SK-N-SH (cell line): Measurements from ENCODE around the gene YAP1. TPM values are rescaled to one million over a fixed set of nuclear protein-coding genes. Genes with fewer than 3 reads are reported as not detected.

Experiments used
- CTCF ChIA-PET: fragments of 300-600, 350-600 bp; formaldehyde crosslinking; extraction: SDS; loops from one replicate; lab custom pipeline; 2021; lab: Yijun Ruan, JAX
- POLR2A ChIA-PET: fragments of 350-600 bp; sonication (Branson Sonifier 250); formaldehyde crosslinking; extraction: SDS; loops from one replicate; lab custom pipeline; 2020; ENCODE audit warnings: antibody characterized with exemption, inconsistent platforms; lab: Yijun Ruan, JAX
- DNase-seq: peaks from one replicate; pipeline ENCODE4 v3.0.0; 2012
- H2AFZ ChIP-seq: fragments of 200-600 bp; sonication (generic); 2 replicates; pipeline ENCODE4 v1.8.1; 2016; ENCODE audit warnings: antibody characterized with exemption, mild to moderate bottlenecking, low read depth
- H3F3A ChIP-seq: fragments of 200-600 bp; sonication (generic); replicated peaks from 2 replicates; pipeline ENCODE3; 2016; ENCODE audit warnings: antibody characterized with exemption, mild to moderate bottlenecking; ENCODE audit not compliant: insufficient read depth
- H3K27ac ChIP-seq, 2 experiments: fragments of 200-500 bp in 1 of 2; fragments of 200-600 bp in 1 of 2; sonication (Bioruptor generic) in 1 of 2; sonication (generic), shearing (Covaris generic) in 1 of 2; 2 replicates each; pipeline versions ENCODE4 v1.5.1 to v1.6.1; 2014 to 2016; ENCODE audit warnings: low read depth in 2 of 2, inconsistent platforms in 1 of 2, low read length in 1 of 2, mild to moderate bottlenecking in 1 of 2, mixed read lengths in 1 of 2
- H3K27me3 ChIP-seq: fragments of 200-600 bp; sonication (generic), shearing (Covaris generic); 2 replicates; pipeline ENCODE4 v1.6.1; 2016; ENCODE audit warnings: mixed run types; ENCODE audit not compliant: insufficient read depth
- H3K36me3 ChIP-seq, 2 experiments: fragments of 200-500 bp in 1 of 2; fragments of 200-600 bp in 1 of 2; sonication (Bioruptor generic) in 1 of 2; sonication (generic) in 1 of 2; replicated peaks in 1 of 2; 2 replicates each; pipeline versions ENCODE3 to v1.5.1; 2014 to 2016; ENCODE audit warnings: low read length in 1 of 2, mild to moderate bottlenecking in 1 of 2; ENCODE audit not compliant: insufficient read depth in 2 of 2, control insufficient read depth in 1 of 2
- H3K4me1 ChIP-seq, 2 experiments: fragments of 200-500 bp in 1 of 2; fragments of 200-600 bp in 1 of 2; sonication (Bioruptor generic) in 1 of 2; sonication (generic), shearing (Covaris generic) in 1 of 2; 2 replicates each; pipeline versions ENCODE4 v1.5.1 to v1.6.1; 2014 to 2016; ENCODE audit warnings: low read depth in 1 of 2, low read length in 1 of 2, mixed run types in 1 of 2; ENCODE audit not compliant: insufficient read depth in 2 of 2, control insufficient read depth in 1 of 2
- H3K4me2 ChIP-seq: fragments of 200-600 bp; sonication (generic), shearing (Covaris generic); 2 replicates; pipeline ENCODE4 v1.6.1; 2017; ENCODE audit warnings: mixed run types
- H3K4me3 ChIP-seq, 2 experiments: fragments of 200-500 bp in 1 of 2; fragments of 200-600 bp in 1 of 2; sonication (Bioruptor generic) in 1 of 2; sonication (generic), shearing (Covaris generic) in 1 of 2; 2 replicates each; pipeline versions ENCODE4 v1.5.1 to v1.8.1; 2014 to 2016; ENCODE audit warnings: low read depth in 2 of 2, inconsistent platforms in 1 of 2, low read length in 1 of 2, mild to moderate bottlenecking in 1 of 2, mixed read lengths in 1 of 2, moderate library complexity in 1 of 2
- H3K79me2 ChIP-seq: fragments of 200-600 bp; sonication (generic); 2 replicates; pipeline ENCODE4 v1.8.1; 2017; ENCODE audit warnings: mild to moderate bottlenecking; ENCODE audit not compliant: insufficient read depth
- H3K9ac ChIP-seq: fragments of 200-600 bp; sonication (generic); 2 replicates; pipeline ENCODE4 v1.6.1; 2017; ENCODE audit warnings: mixed run types
- H3K9me2 ChIP-seq: fragments of 200-600 bp; sonication (generic); 2 replicates; pipeline ENCODE4 v1.6.1; 2017; ENCODE audit warnings: mixed run types
- H3K9me3 ChIP-seq: fragments of 200-600 bp; sonication (generic); 2 replicates; pipeline ENCODE4 v1.6.1; 2017; ENCODE audit warnings: mixed run types, mild to moderate bottlenecking, moderate library complexity
- H4K20me1 ChIP-seq: fragments of 200-600 bp; sonication (generic); 2 replicates; pipeline ENCODE4 v1.6.1; 2017; ENCODE audit warnings: mild to moderate bottlenecking, mixed run types; ENCODE audit not compliant: insufficient read depth
- EP300 ChIP-seq, 2 experiments: IDR thresholded peaks; 2 replicates each; pipeline versions ENCODE4 v1.4.0 to v1.6.1; 2012; ENCODE audit warnings: borderline replicate concordance in 1 of 2, low read depth in 1 of 2, low read length in 1 of 2
- FOSL2 ChIP-seq: IDR thresholded peaks from 2 replicates; pipeline ENCODE4 v1.4.0; 2012; ENCODE audit warnings: low read depth, mild to moderate bottlenecking, moderate library complexity, borderline replicate concordance
- FOXJ3 ChIP-seq: sonication (generic); formaldehyde crosslinking; IDR thresholded peaks from 2 replicates; pipeline ENCODE4 v1.5.1; 2020; ENCODE audit warnings: mild to moderate bottlenecking, missing genetic modification reagents
- FOXM1 ChIP-seq: IDR thresholded peaks from 2 replicates; pipeline ENCODE4 v1.4.0; 2012; ENCODE audit warnings: low read depth, mild to moderate bottlenecking
- GABPA ChIP-seq: IDR thresholded peaks from 2 replicates; pipeline ENCODE4 v1.4.0; 2012; ENCODE audit warnings: low read depth, mild to moderate bottlenecking
- MEF2A ChIP-seq: IDR thresholded peaks from 2 replicates; pipeline ENCODE4 v1.4.0; 2012; ENCODE audit warnings: low read depth, borderline replicate concordance
- NFIC ChIP-seq: IDR thresholded peaks from 2 replicates; pipeline ENCODE4 v1.4.0; 2012; ENCODE audit warnings: borderline replicate concordance
- NRF1 ChIP-seq: IDR thresholded peaks from 2 replicates; pipeline ENCODE4 v1.6.1; 2012; ENCODE audit warnings: low read depth, mild to moderate bottlenecking, low read length
- RXRA ChIP-seq: IDR thresholded peaks from 2 replicates; pipeline ENCODE4 v1.4.0; 2012; ENCODE audit warnings: low read depth, mild to moderate bottlenecking, borderline replicate concordance
- SMC3 ChIP-seq: IDR thresholded peaks from 2 replicates; pipeline ENCODE4 v1.6.1; 2012; ENCODE audit warnings: low read depth, low read length, improper control_type of control experiment
- TAF1 ChIP-seq: IDR thresholded peaks from 2 replicates; pipeline ENCODE4 v1.6.1; 2012; ENCODE audit warnings: low read depth, mild to moderate bottlenecking, low read length, moderate library complexity, borderline replicate concordance
- YY1 ChIP-seq: IDR thresholded peaks from 2 replicates; pipeline ENCODE4 v1.4.0; 2012; ENCODE audit warnings: low read depth, mild to moderate bottlenecking
- WGBS: methylation state at CpG from one replicate; pipeline ENCODE4 v1.1.6; 2017; ENCODE audit warnings: low lambda C conversion rate; 5-methylcytosine and 5-hydroxymethylcytosine counted together
- polyA plus RNA-seq, 3 experiments: library from polyadenylated mRNA; depleted of rRNA; stranded (reverse); fragments of >200 nt; gene quantifications; 2 replicates each; pipeline ENCODE4 v1.2.3, GENCODE V29; 2012
- TF ChIP-seq, protein P1 (sequence below): fragments of 150-350 bp; IDR thresholded peaks from 2 replicates; pipeline ENCODE4 v1.6.1; 2017; ENCODE audit warnings: antibody characterized with exemption, low read length, low read depth, borderline replicate concordance
- TF ChIP-seq, protein P2 (sequence below): IDR thresholded peaks from 2 replicates; pipeline ENCODE4; 2012
- TF ChIP-seq, protein P3 (sequence below): IDR thresholded peaks from 2 replicates; pipeline ENCODE4 v1.4.0; 2012; ENCODE audit warnings: low read depth, borderline replicate concordance

Gene YAP1
- polyA plus RNA-seq, 1 of the 3 experiments (the other 2 are of a cell fraction): 53.2 TPM

DNA sequence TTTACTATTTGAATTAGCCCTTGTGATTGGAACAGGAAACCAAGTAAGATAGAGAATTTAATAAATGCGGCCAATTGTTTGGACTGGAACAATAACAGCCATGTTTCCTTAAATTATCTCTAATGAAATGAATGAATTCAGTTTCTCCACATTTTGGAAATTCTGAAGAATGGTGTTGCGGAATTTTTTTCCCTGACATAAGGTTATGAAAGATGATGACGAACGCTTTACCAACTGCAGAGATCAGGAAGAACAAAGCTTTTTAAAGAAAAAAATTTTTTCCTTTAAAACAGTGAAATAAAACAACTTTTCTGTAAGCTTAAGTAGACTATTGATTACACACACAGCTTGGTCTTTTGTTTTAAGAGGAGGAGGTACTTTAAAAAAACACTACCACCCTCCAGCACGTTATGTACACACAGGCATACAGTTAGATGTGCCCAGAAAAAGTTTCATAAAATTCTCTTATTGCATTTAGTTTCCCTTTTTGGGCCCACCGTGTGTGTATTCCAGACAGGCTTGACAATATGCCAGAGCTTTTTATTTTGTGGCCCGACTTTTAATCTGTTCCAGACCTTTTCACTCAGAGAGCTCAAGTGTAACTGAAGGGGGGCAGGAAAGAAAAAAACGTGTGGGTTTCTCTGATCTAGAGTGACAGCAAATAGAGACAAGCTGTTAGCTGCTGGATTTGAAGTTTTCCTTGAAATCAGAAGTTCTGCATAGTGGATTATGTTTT, 77.3 kb downstream of the YAP1 start (continued):
- TF ChIP-seq, protein P1, sequence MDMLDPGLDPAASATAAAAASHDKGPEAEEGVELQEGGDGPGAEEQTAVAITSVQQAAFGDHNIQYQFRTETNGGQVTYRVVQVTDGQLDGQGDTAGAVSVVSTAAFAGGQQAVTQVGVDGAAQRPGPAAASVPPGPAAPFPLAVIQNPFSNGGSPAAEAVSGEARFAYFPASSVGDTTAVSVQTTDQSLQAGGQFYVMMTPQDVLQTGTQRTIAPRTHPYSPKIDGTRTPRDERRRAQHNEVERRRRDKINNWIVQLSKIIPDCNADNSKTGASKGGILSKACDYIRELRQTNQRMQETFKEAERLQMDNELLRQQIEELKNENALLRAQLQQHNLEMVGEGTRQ: no peak
- TF ChIP-seq FOXJ3 (CRISPR knock-in tag): no peak
- TF ChIP-seq SMC3: no peak
- no peak for TF ChIP-seq FOXM1
- TF ChIP-seq FOSL2: no peak
- TF ChIP-seq, protein P2, sequence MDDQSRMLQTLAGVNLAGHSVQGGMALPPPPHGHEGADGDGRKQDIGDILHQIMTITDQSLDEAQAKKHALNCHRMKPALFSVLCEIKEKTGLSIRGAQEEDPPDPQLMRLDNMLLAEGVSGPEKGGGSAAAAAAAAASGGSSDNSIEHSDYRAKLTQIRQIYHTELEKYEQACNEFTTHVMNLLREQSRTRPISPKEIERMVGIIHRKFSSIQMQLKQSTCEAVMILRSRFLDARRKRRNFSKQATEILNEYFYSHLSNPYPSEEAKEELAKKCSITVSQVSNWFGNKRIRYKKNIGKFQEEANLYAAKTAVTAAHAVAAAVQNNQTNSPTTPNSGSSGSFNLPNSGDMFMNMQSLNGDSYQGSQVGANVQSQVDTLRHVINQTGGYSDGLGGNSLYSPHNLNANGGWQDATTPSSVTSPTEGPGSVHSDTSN: peak; percentile 60
- peak; percentile 54; the same call in 1 of the 2 replicates for TF ChIP-seq NFIC
- no peak for TF ChIP-seq NRF1
- TF ChIP-seq EP300 (IDR thresholded peaks at IDR 0.05; ENCODE audit: borderline replicate concordance in 1 of 2, low read depth in 1 of 2, low read length in 1 of 2): peak in 1 of 2 experiments; percentile 49; a peak in 1 of 4 replicates
- no peak for TF ChIP-seq MEF2A
- no peak; the same call in 1 of the 2 replicates for TF ChIP-seq GABPA

GRCh38 chr11:102188488-102188887, 78.2 kb downstream of the YAP1 start:
- POLR2A ChIA-PET: no interaction called here
- H3K27ac ChIP-seq: peak overlapping the region in 1 of 2 experiments; percentile 54; a peak in 2 of 4 replicates
- WGBS: 70% methylated on average over 5 of the region's 5 CpGs

More at GRCh38 chr11:102188488-102188887, 78.2 kb downstream of the YAP1 start:
- CTCF ChIA-PET: interaction anchor here (0.7 to 1.2 kb wide), 3 partner anchors 28 to 1636 kb away, joined by 3 read pairs; no protein-coding TSS in a partner anchor
- H3F3A ChIP-seq: peaks cover 8% of the 10 kb centered on the region
- no peaks in the 10 kb centered on the region for H3K9me2 ChIP-seq
- no peak overlapping the region for H3K4me3 ChIP-seq
- H2AFZ ChIP-seq: no peak overlapping the region
- H3K79me2 ChIP-seq: peaks cover 68% of the 10 kb centered on the region
- peaks cover 4% of the 10 kb centered on the region; the same call in 1 of the 2 replicates for H4K20me1 ChIP-seq
- TF ChIP-seq RXRA (no peak), NFIC (no peak), YY1 (no peak), TAF1 (no peak)
- TF ChIP-seq, protein P3, sequence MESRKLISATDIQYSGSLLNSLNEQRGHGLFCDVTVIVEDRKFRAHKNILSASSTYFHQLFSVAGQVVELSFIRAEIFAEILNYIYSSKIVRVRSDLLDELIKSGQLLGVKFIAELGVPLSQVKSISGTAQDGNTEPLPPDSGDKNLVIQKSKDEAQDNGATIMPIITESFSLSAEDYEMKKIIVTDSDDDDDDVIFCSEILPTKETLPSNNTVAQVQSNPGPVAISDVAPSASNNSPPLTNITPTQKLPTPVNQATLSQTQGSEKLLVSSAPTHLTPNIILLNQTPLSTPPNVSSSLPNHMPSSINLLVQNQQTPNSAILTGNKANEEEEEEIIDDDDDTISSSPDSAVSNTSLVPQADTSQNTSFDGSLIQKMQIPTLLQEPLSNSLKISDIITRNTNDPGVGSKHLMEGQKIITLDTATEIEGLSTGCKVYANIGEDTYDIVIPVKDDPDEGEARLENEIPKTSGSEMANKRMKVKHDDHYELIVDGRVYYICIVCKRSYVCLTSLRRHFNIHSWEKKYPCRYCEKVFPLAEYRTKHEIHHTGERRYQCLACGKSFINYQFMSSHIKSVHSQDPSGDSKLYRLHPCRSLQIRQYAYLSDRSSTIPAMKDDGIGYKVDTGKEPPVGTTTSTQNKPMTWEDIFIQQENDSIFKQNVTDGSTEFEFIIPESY: no peak
- no peaks in the 10 kb centered on the region for H3K27me3 ChIP-seq
- H3K4me2 ChIP-seq: no peak overlapping the region
- no peak overlapping the region for H3K9ac ChIP-seq
- H3K36me3 ChIP-seq: peaks cover 0 to 30% of the 10 kb centered on the region in 2 experiments
- DNase-seq: no peak
- peaks cover 10 to 46% of the 10 kb centered on the region in 2 experiments for H3K4me1 ChIP-seq
- no peaks in the 10 kb centered on the region for H3K9me3 ChIP-seq
